ENCODE results near the gene VRK3.

VRK3 gene

GRCh38 chr19:49929611-49930482 lies 95.3 kb downstream of the VRK3 start:
- peak; percentile 82 to 95 for DNase-seq

- peak; percentile 89 to 96 for DNase-seq
These were observed 96.0 kb downstream of the VRK3 start, which contains the start of the genes ATF5 and NUP62 for GRCh38 chr19:49929121-49929610. Gene ATF5, plus strand, starts transcription at chr19:49929205. Its CDS starts 1,646 bp downstream, at chr19:49930851. Gene NUP62, minus strand, starts transcription at chr19:49929504. Its CDS starts 19,697 bp downstream, at chr19:49909807.

- DNase-seq = no peak
These were observed 97.5 kb downstream of the VRK3 start for GRCh38 chr19:49927526-49928264.

GRCh38 chr19:49926515-49926914 lies 98.7 kb downstream of the VRK3 start:
- DNase-seq = no peak

All from stimulated activated CD4-positive, alpha-beta T cell treated with anti-CD3 and anti-CD28 coated beads, Interleukin-4, amount 100 ng/mL, for 4 hours (primary cell).